H9 (cell line): ENCODE results near the gene NGDN. TPM values are rescaled to one million over a fixed set of nuclear protein-coding genes. Genes with fewer than 3 reads are reported as not detected.

Source experiments
- DNase-seq: peaks from one replicate; pipeline ENCODE4 v3.0.0-alpha.2; 2017
- H2AFZ ChIP-seq: one replicate; pipeline ENCODE4 v1.6.1; 2013; ENCODE audit warnings: mild to moderate bottlenecking, low read length, control low read depth, moderate library complexity
- H2AK5ac ChIP-seq: 2 replicates; pipeline ENCODE4 v1.6.1; 2013; ENCODE audit warnings: low read length, control low read depth, mixed read lengths; ENCODE audit not compliant: insufficient read length
- H2BK120ac ChIP-seq: one replicate; pipeline ENCODE4 v1.6.1; 2013; ENCODE audit warnings: low read depth, mild to moderate bottlenecking, low read length, control low read depth, inconsistent platforms; ENCODE audit not compliant: poor library complexity, severe bottlenecking
- H2BK12ac ChIP-seq: 2 replicates; pipeline ENCODE4 v1.6.1; 2013; ENCODE audit warnings: low read length, control low read depth, mixed read lengths, low read depth; ENCODE audit not compliant: insufficient read length
- H2BK15ac ChIP-seq: 2 replicates; pipeline ENCODE4 v1.6.1; 2013; ENCODE audit warnings: low read depth, low read length, control low read depth
- H2BK20ac ChIP-seq: one replicate; pipeline ENCODE4 v1.6.1; 2013; ENCODE audit warnings: low read depth, mild to moderate bottlenecking, low read length, control low read depth, inconsistent platforms; ENCODE audit not compliant: poor library complexity, severe bottlenecking
- H2BK5ac ChIP-seq: 2 replicates; pipeline ENCODE4 v1.6.1; 2013; ENCODE audit warnings: low read length, control low read depth, mixed read lengths; ENCODE audit not compliant: insufficient read length
- H3K14ac ChIP-seq: 2 replicates; pipeline ENCODE4 v1.6.1; 2013; ENCODE audit warnings: low read length, control low read depth; ENCODE audit not compliant: insufficient read depth
- H3K18ac ChIP-seq: 2 replicates; pipeline ENCODE4 v1.6.1; 2013; ENCODE audit warnings: low read depth, mild to moderate bottlenecking, mixed read lengths, low read length, control low read depth; ENCODE audit not compliant: insufficient read length
- H3K23ac ChIP-seq: 2 replicates; pipeline ENCODE4 v1.6.1; 2013; ENCODE audit warnings: low read length, control low read depth, mixed read lengths, low read depth; ENCODE audit not compliant: insufficient read length
- H3K23me2 ChIP-seq: 2 replicates; pipeline ENCODE4 v1.6.1; 2013; ENCODE audit warnings: low read depth, mild to moderate bottlenecking, mixed read lengths, low read length, control low read depth; ENCODE audit not compliant: insufficient read length, poor library complexity, severe bottlenecking
- H3K27ac ChIP-seq: 2 replicates; pipeline ENCODE4 v1.5.1; 2013; ENCODE audit warnings: low read length, control low read depth, mixed read lengths, low read depth; ENCODE audit not compliant: insufficient read length
- H3K27me3 ChIP-seq: 2 replicates; pipeline ENCODE4 v1.6.1; 2013; ENCODE audit warnings: low read length, control low read depth, inconsistent platforms; ENCODE audit not compliant: insufficient read depth
- H3K4ac ChIP-seq: 2 replicates; pipeline ENCODE4 v1.6.1; 2013; ENCODE audit warnings: low read depth, mild to moderate bottlenecking, control low read depth, inconsistent platforms, low read length, moderate library complexity
- H3K4me1 ChIP-seq: 2 replicates; pipeline ENCODE4 v1.6.1; 2013; ENCODE audit warnings: low read length, control low read depth, inconsistent platforms; ENCODE audit not compliant: insufficient read depth
- H3K4me2 ChIP-seq: 2 replicates; pipeline ENCODE4 v1.6.1; 2013; ENCODE audit warnings: low read length, control low read depth, mixed read lengths; ENCODE audit not compliant: insufficient read length, insufficient read depth
- H3K56ac ChIP-seq: 2 replicates; pipeline ENCODE4 v1.6.1; 2013; ENCODE audit warnings: low read depth, mild to moderate bottlenecking, mixed read lengths, low read length, control low read depth; ENCODE audit not compliant: insufficient read length
- H3K79me1 ChIP-seq: 2 replicates; pipeline ENCODE4 v1.6.1; 2013; ENCODE audit warnings: low read depth, mild to moderate bottlenecking, moderate library complexity, low read length, control low read depth, inconsistent platforms; ENCODE audit not compliant: insufficient read depth, poor library complexity, severe bottlenecking
- H3K79me2 ChIP-seq: 2 replicates; pipeline ENCODE4 v1.6.1; 2013; ENCODE audit warnings: low read length, control low read depth, inconsistent platforms; ENCODE audit not compliant: insufficient read depth
- H3K9ac ChIP-seq: 2 replicates; pipeline ENCODE4 v1.6.1; 2013; ENCODE audit warnings: low read length, control low read depth, mixed read lengths; ENCODE audit not compliant: insufficient read length; ENCODE audit errors: extremely low read depth
- H3K9me3 ChIP-seq: one replicate; pipeline ENCODE4 v1.6.1; 2013; ENCODE audit warnings: low read depth, low read length, inconsistent platforms; ENCODE audit not compliant: control insufficient read depth
- H3T11ph ChIP-seq: one replicate; pipeline ENCODE4 v1.6.1; 2013; ENCODE audit warnings: mild to moderate bottlenecking, low read length, control low read depth, inconsistent platforms
- H4K20me1 ChIP-seq: one replicate; pipeline ENCODE4 v1.6.1; 2013; ENCODE audit not compliant: control insufficient read depth, insufficient read length, insufficient read depth
- H4K5ac ChIP-seq: 2 replicates; pipeline ENCODE4 v1.6.1; 2013; ENCODE audit warnings: low read depth, mild to moderate bottlenecking, mixed read lengths, low read length, control low read depth; ENCODE audit not compliant: insufficient read length
- H4K8ac ChIP-seq: replicated peaks from 2 replicates; pipeline ENCODE4 v1.6.1; 2013; ENCODE audit warnings: low read length, control low read depth, mixed read lengths, low read depth; ENCODE audit not compliant: insufficient read length
- H4K91ac ChIP-seq: 2 replicates; pipeline ENCODE4 v1.6.1; 2013; ENCODE audit warnings: low read depth, mild to moderate bottlenecking, moderate library complexity, mixed read lengths, low read length, control low read depth; ENCODE audit not compliant: insufficient read length
- H3K27ac Mint-ChIP-seq, 3 experiments: 2 replicates in 2 of 3; 3 replicates in 1 of 3; pipeline ENCODE4 v1.8.0; 2020 to 2021; ENCODE audit warnings: mixed read lengths in 3 of 3, mild to moderate bottlenecking in 1 of 3, moderate library complexity in 1 of 3
- H3K27me3 Mint-ChIP-seq: 2 replicates; pipeline ENCODE4 v1.8.0; 2021; ENCODE audit warnings: low read depth, mild to moderate bottlenecking, moderate library complexity, mixed read lengths
- H3K36me3 Mint-ChIP-seq, 3 experiments: 2 replicates in 2 of 3; 3 replicates in 1 of 3; pipeline ENCODE4 v1.8.0; 2020 to 2021; ENCODE audit warnings: low read depth in 3 of 3, mixed read lengths in 3 of 3; ENCODE audit not compliant: insufficient read depth in 1 of 3
- H3K4me1 Mint-ChIP-seq, 2 experiments: 2 replicates each; pipeline ENCODE4 v1.8.0; 2020; ENCODE audit warnings: mixed read lengths in 2 of 2
- H3K4me3 Mint-ChIP-seq, 2 experiments: 2 replicates in 1 of 2; 3 replicates in 1 of 2; pipeline ENCODE4 v1.8.0; 2020 to 2021; ENCODE audit warnings: mild to moderate bottlenecking in 2 of 2, mixed read lengths in 2 of 2, moderate library complexity in 1 of 2
- H3K9me3 Mint-ChIP-seq, 2 experiments: 2 replicates in 1 of 2; 3 replicates in 1 of 2; pipeline ENCODE4 v1.8.0; 2020; ENCODE audit warnings: mild to moderate bottlenecking in 2 of 2, mixed read lengths in 2 of 2, moderate library complexity in 1 of 2
- WGBS: extraction: QIAGEN DNeasy Blood & Tissue Kit; methylation state at CpG from one replicate; pipeline ENCODE4 v1.1.7; 2013; ENCODE audit warnings: missing lambda C conversion rate, low lambda C conversion rate, mixed read lengths; ENCODE audit not compliant: insufficient read length; ENCODE audit errors: extremely low coverage; 5-methylcytosine and 5-hydroxymethylcytosine counted together
- total RNA-seq: library from RNA; stranded (reverse); gene quantifications from 2 replicates; pipeline ENCODE4 v1.2.1, GENCODE V29; 2021
- TF ChIP-seq, protein P1 (sequence below): fragments of 200-600 bp; sonication (generic); conservative IDR thresholded peaks from 3 replicates; pipeline ENCODE4 v1.8.0; 2021; ENCODE audit warnings: antibody characterized with exemption, mild to moderate bottlenecking

The NGDN gene
- total RNA-seq, 1 experiment from 2014 or later, result 53.1 TPM

DNA sequence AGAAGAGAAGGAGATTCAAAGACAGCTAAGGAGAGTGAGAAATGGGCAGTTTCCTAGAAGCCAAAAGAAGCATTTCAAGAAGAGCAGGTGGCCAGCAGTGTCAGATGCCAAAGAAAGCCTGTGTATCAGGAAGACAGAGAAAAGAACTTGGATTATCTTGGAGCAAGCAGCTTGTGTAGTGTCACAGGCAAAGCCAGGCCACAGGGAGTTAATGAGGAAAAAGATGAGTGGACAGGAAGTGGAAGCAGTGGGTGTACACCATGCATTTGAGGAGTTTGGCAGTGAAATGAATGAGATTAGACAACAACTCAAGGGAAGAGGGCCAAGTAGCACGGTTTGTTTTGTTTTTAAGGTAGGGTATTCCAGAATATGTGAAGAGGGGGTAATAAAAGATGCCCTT, 28.4 kb upstream of the NGDN start:
- Mint-ChIP-seq H3K36me3 (no peaks in the 10 kb centered on the region), H3K9me3 (no peaks in the 10 kb centered on the region; a peak in 1 of 5 replicates), H3K4me1 (peaks cover 45 to 46% of the 10 kb centered on the region in 2 experiments), H3K27ac (no peak overlapping the region), H3K27me3 (peaks cover 40% of the 10 kb centered on the region), H3K4me3 (no peak overlapping the region)
- no peaks in the 10 kb centered on the region for H3K79me1 ChIP-seq
- WGBS, result no CpG with 5 or more reads among the region's 1 CpG
- H3T11ph ChIP-seq, result no peak overlapping the region
- H2BK15ac ChIP-seq, result no peak overlapping the region
- no peak overlapping the region for H3K56ac ChIP-seq
- no peaks in the 10 kb centered on the region for H3K79me2 ChIP-seq
- no peak overlapping the region for H3K27ac ChIP-seq
- no peaks in the 10 kb centered on the region for H3K9me3 ChIP-seq
- H3K14ac ChIP-seq, result no peak overlapping the region
- no peak overlapping the region for H4K8ac ChIP-seq
- H4K91ac ChIP-seq, result no peak overlapping the region
- no peaks in the 10 kb centered on the region for H3K4me1 ChIP-seq
- H3K23me2 ChIP-seq, result no peaks in the 10 kb centered on the region
- H2AK5ac ChIP-seq, result no peak overlapping the region
- no peak overlapping the region for H3K4ac ChIP-seq
- no peaks in the 10 kb centered on the region; the same call in 1 of the 2 replicates for H3K27me3 ChIP-seq
- no peak overlapping the region for H2BK5ac ChIP-seq
- no peak overlapping the region for H2BK120ac ChIP-seq
- no peak overlapping the region for H3K4me2 ChIP-seq
- H2AFZ ChIP-seq, result no peak overlapping the region
- no peak overlapping the region for H2BK12ac ChIP-seq
- H3K23ac ChIP-seq, result no peak overlapping the region
- H4K5ac ChIP-seq, result no peak overlapping the region
- DNase-seq, result no peak
- TF ChIP-seq, protein P1, sequence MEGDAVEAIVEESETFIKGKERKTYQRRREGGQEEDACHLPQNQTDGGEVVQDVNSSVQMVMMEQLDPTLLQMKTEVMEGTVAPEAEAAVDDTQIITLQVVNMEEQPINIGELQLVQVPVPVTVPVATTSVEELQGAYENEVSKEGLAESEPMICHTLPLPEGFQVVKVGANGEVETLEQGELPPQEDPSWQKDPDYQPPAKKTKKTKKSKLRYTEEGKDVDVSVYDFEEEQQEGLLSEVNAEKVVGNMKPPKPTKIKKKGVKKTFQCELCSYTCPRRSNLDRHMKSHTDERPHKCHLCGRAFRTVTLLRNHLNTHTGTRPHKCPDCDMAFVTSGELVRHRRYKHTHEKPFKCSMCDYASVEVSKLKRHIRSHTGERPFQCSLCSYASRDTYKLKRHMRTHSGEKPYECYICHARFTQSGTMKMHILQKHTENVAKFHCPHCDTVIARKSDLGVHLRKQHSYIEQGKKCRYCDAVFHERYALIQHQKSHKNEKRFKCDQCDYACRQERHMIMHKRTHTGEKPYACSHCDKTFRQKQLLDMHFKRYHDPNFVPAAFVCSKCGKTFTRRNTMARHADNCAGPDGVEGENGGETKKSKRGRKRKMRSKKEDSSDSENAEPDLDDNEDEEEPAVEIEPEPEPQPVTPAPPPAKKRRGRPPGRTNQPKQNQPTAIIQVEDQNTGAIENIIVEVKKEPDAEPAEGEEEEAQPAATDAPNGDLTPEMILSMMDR, result no peak
- H2BK20ac ChIP-seq, result no peak overlapping the region
- no peaks in the 10 kb centered on the region for H4K20me1 ChIP-seq
- H3K18ac ChIP-seq, result no peak overlapping the region
- H3K9ac ChIP-seq, result no peak overlapping the region
